NCI-H187 treated with DMSO at 0.1 percent for 48 hours (cell line): ENCODE results near the gene RAB40A.

ENCODE experiments used
- DNase-seq: peaks from one replicate; lab custom pipeline; 2025; lab: John Stamatoyannopoulos, UW

Gene RAB40A

GRCh38 chrX:103519389-103519788, at the start of gene RAB40A:
Gene RAB40A, minus strand, starts transcription at chrX:103519489. Its CDS starts 18,733 bp downstream, at chrX:103500756.
- DNase-seq = no peak

DNA sequence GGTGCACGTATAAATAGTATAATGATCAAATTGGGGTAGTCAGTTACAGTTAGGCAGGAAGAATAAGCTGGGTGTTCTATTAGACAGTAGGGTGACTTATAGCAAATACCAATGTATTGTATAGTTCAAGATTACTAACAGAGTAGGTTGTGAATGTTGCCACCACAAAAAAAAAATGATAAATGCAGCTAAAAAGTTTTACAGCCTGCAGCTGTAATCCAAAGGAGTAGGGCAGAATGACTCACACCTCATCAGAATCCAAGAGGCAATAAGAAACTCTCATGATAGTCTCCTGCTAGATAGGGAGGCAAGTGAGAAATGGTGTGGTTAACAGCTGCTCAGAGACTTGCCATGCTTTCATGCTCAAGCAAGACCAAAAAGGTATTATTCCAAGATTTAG, 46.5 kb upstream of the RAB40A start:
- no peak for DNase-seq

DNA sequence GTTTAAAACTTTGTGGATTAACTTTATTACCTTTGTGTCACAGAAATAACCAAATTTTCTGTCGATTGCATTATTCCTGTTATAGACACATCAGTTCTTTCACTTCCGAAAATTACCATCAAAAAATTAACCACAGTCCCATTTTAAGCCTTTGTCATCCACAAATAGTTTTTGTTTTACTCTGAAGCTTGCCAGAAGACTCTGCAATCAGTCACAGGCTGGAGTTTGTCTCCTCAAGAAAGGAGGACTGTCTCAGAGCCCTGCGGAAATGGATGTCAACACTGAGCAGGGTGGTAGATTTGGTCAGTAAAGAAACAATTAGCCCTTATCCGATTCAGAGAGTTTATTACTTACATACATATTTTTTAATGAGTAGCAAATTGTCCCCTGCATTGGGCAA, 45.9 kb upstream of the RAB40A start:
- DNase-seq = no peak

- DNase-seq = no peak
Measured at GRCh38 chrX:103562801-103563200, 43.5 kb upstream of the RAB40A start.

DNA sequence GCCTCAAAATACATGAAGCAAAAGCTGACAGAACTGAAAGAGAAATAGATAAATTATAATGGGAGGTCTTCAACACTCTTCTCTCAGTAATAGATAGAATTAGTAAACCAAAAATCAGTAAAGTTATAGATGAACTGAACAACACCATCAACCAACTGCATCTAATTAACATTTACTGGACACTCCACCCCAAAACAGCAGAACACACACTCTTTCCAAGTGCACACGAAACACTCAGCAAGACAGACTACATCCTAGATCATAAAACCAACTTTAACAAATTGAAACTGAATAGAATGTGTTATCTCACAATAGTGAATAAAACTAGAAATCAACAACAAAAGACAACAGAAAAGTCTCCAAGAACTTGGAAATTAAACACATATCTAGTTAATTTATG, 41.0 kb upstream of the RAB40A start:
- no peak for DNase-seq

GRCh38 chrX:103556963-103557612, 37.8 kb upstream of the RAB40A start:
- peak; percentile 1 for DNase-seq

GRCh38 chrX:103554687-103555424, 35.6 kb upstream of the RAB40A start:
- no peak for DNase-seq

- no peak for DNase-seq
Measured at GRCh38 chrX:103552236-103552635, 32.9 kb upstream of the RAB40A start.

DNA sequence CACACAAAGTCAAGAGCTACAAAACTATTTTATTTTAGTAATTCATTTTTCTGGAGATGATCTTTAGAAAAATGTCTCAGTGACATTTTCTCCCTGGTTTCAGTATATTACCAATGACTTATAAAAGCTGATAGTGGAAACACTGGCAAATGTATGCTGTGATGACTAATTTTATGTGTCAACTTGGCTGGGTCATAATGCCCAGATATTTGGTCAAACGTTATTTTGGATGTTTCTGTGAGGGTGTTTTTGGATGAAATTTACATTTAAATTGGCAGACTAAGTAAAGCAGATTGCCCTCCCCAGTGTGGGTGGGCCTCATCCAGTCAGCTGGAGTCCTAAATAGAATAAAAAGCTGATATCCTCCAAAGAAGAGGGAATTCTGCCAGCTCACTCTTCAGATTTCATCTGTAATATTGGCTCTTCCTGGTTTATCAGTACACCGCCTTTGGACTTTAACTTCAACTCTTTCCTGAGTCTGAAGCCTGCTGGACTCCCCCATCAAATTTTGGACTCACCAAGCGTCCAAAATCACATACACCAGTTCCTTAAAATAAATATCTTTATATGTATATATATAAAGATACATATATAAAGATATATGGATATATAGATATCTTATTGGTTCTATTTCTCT, 31.2 kb upstream of the RAB40A start:
- no peak for DNase-seq

- no peak for DNase-seq
Measured at GRCh38 chrX:103549916-103550315, 30.6 kb upstream of the RAB40A start.

DNA sequence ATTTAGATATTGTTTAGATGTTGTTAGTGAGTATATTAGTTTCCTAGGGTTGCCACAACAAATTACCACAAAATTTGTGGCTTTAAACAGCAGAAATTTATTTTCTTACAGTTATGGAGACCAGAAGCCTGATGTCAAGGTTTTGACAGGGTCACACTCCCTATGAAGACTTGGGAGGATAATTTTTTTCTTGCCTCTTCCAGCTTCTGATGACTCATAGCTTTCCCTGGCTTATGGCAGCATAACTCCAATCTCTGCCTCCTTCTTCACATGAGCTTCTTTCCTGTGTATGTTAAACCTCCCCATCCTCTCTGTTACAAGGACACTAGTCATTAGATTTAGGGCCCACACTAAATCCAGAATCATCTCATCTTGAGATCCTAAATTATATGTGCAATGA, 20.9 kb upstream of the RAB40A start:
- no peak for DNase-seq

- DNase-seq = no peak
Measured at GRCh38 chrX:103539695-103540094, 20.4 kb upstream of the RAB40A start.

GRCh38 chrX:103538728-103539127, 19.4 kb upstream of the RAB40A start:
- no peak for DNase-seq

- DNase-seq = no peak
Measured at GRCh38 chrX:103537871-103538387, 18.6 kb upstream of the RAB40A start.

- DNase-seq = no peak
Measured at GRCh38 chrX:103536732-103537131, 17.4 kb upstream of the RAB40A start.

DNA sequence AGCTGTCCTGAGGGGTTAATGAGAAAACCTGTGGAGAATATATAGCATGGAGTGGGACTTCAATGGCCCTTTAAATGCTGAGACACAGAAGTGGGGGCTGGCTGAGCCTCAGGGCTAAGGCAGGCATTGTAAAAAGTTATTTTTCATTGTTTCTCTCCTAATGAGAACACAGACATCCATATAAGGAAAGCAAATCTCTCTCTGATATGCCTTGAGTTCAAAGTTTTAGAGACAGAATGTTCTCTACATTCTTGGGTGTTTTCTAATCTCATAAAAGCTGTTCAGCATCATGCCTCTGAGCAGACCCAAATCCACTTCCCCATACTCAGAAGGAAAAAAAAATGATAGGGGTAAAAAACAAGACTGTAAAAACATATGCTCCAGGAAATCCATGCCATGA, 16.8 kb upstream of the RAB40A start:
- no peak for DNase-seq

DNA sequence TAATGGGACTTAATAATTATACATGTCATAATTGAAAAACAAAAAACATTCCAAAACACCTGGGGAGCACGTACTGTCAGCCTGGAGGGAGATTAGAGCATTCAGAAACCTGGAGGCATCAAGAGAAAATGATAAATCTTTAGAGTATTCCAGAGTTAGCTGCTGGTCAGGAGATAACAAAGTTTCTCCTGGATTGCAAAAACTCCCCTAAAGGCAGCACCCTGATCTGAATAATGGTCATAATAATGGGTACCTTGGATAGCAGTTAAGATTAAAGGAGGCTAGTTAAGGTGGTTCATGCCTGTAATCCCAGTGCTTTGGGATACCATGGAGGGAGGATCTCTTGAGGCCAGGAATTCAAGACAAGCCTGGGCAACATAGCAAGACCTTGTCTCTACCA, 15.9 kb upstream of the RAB40A start:
- no peak for DNase-seq

GRCh38 chrX:103533511-103534216, 14.4 kb upstream of the RAB40A start:
- no peak for DNase-seq

- no peak for DNase-seq
Measured at GRCh38 chrX:103531002-103531401, 11.7 kb upstream of the RAB40A start.

- no peak for DNase-seq
Measured at GRCh38 chrX:103530545-103530944, 11.3 kb upstream of the RAB40A start.

GRCh38 chrX:103529550-103529949, 10.3 kb upstream of the RAB40A start:
- no peak for DNase-seq

- no peak for DNase-seq
Measured at GRCh38 chrX:103524747-103525146, 5.5 kb upstream of the RAB40A start.
